Suppressor macrophage treated with lipopolysaccharide for 4 hours (primary cell): ENCODE data around the gene RABGGTA.
"Not testable (repeated sequence)": the region's sequence is repeated elsewhere in the genome, so short reads cannot be mapped to it uniquely, and the experiment has no call there.

Experiments
- DNase-seq: peaks from one replicate; pipeline ENCODE4 v3.0.0-alpha.2; 2020

Gene RABGGTA

DNA sequence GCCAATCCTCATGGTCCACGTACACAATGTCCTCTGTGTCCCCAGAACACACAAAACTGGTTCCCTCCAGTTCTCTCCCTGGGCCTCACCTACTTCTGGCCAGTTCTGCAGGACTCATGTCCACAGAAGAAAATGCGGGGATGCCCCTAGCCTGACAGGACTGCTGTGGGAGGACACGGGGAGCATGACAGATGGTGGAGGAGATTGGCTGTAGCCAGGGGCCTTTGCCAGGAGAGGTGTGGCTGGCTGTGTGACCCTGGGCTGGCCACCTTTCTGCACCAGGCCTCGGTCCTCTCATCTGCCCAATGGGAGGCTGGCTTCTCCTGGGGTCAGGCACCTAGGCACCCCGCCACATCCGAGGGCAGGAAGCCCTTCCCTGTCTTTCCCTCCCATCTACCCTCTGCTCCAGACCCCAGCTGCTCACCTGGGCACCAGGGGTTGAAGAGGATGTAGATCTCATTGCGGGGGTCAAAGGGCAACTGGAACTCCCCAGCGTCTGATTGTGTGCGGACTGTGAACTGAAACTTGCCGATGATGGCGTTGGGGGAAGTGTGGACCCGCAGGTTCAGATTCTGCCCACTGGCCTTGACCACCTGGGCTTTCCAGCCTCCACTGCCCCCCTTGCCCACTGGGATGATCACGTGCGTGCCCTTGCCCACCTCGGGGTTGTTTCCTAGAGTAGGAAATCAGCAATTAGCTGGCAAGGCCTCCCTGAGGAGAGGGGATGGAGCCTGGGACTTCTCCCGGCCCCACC lies 11.2 kb downstream of the RABGGTA start:
- DNase-seq, result no peak

DNA sequence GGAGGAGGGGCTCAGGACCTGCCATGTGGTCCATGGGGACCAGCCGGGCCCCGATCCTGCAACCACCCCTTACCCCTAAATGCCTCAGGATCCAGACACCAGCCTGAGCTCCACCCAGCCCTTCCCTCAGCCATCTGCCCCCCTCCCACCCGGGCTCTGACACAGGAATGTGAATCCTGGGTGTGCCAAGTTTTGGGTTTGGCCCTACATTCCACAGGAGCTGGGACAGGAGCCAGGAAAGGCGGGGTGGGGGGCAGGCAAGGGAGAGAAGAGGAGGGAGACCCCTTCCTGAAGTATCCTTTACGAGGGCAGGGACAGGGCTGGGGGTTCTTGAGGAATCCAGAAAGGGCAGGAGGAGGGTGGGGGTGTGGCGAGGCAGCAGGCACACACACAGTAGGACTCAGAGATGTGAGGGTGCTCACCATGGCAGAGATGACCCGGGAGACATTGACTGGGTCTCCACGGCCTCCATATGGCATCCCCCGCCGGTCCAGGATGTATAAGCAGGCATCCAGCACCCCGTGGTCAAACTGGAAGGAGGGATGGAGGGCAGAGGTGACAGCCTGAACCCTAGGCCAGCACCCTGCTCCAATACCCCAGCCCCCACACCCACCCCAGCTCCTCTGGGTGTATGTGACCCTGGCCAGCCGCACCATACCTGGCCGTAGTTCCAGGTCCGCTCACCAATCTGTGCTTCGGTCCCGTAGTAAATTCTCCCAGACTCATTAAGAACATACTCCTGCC lies 11.9 kb downstream of the RABGGTA start:
- DNase-seq, result no peak

DNA sequence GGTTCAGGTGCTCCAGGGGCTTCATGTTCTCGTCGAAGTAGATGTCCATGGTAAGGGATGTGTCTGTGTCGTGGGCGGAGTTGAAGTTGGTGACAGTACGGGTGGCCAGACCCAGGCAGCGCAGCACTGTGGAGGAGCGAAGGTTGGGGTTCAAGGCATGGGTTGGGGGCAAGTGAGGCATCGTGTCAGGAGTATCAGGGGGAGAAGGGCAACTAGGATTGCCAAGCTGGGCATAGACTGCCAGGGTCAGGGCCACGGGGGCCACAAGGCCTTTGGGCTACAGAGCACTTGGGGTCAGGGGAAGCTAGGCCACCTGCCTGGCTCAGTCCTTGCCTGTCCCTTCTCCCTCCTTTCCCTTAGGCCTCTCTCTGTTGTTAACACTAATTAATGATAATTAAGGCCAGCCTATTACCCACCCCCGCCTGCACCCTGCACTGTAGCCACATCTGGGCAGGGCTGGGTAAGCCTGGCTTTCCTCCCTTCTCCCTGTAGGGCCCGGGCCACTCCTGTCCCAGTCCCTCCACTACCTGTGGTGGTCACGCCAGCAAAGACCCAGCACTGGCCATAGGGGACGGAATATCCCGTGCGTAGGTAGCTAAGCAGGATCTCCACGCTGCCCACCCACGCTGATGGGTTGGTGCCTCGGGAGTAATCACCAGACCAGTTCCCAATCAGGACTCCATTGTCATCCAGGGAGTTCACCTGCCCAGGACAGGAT lies 12.7 kb downstream of the RABGGTA start:
- DNase-seq, result no peak

DNA sequence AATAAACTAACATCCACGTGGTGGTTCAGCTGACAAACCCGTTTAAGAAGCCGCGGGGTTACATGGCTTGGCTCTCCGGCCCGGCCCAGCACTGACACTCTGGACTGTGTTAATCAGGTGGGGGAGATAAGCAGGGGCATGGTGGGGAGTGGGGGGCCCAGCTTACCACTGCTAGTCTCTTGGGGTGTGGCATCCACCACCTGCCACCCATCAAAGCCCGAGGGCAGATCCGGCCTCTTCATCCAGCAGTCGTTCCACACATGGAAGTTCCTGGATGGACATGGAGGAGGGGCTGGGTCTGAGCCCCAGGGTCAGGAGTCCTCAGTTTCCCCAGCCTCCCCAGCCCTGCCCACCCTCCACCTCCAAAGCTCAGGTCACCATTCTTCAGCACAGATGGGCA lies 13.3 kb downstream of the RABGGTA start:
- no peak for DNase-seq

DNA sequence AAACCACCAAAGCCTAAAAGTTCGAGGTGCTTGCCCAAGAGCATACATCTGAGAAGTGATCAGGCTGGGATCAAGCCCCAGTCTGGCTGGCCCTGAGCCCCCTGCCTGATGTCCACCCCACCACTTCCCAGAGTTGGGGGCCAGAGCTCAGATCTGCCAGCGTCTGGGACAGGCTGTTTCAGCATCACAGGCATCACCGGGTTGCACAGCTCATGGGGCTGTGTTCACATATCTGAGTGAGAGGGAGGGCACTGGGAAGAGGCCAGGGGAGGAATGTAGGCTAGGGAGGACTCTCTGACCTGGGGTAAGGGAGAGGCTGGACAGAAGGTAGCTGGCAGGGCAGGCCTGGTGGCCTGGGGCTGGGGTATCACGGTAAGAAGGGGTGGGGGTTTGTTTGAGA lies 14.4 kb downstream of the RABGGTA start:
- DNase-seq, result no peak

- no peak for DNase-seq
Measured at GRCh38 chr14:24255931-24256711, 15.3 kb downstream of the RABGGTA start.

DNA sequence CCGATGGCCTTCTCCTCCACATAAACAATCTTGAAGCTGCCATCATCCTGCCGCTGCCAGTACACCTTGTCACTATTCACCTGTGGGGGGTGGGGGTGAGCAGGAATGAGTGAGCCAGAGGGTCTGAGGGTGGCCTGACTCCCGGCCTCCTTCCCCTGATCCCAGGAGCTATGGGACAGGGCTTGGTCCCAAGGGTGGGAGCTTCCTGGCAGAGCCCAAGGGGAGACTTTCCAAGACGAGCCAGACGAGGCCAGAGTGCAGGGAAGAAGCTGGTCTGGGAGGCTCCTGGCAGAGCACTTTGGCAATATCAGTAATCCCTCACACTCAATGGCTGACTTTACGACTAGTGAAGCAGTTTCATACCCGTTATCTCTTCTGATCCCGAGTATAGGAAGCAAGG lies 16.0 kb downstream of the RABGGTA start:
- no peak for DNase-seq

GRCh38 chr14:24254630-24255392 lies 16.6 kb downstream of the RABGGTA start:
- no peak for DNase-seq

DNA sequence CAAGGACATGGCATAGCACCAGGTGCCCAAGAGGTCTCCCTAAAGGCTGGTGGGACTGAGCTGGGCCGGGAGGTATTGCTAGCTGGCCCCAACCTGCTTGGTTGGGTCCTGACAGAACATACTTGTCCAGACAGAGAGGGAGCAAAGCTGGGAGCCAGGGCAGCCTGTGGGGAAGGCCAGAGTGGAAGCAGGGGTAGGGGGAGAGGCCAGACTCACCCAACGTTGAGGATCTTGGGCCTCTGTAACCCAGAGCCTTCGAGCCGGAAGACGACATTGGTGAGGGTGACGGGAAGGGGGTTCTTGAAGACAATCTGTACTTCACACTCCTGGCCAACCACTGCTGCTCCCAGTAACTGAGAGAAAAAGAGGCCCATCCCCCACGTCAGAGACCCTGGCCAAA lies 17.5 kb downstream of the RABGGTA start:
- DNase-seq, result no peak

GRCh38 chr14:24252289-24253124 lies 18.9 kb downstream of the RABGGTA start:
- no peak for DNase-seq

GRCh38 chr14:24251880-24252288 lies 19.5 kb downstream of the RABGGTA start:
- DNase-seq, result peak; percentile 48

DNA sequence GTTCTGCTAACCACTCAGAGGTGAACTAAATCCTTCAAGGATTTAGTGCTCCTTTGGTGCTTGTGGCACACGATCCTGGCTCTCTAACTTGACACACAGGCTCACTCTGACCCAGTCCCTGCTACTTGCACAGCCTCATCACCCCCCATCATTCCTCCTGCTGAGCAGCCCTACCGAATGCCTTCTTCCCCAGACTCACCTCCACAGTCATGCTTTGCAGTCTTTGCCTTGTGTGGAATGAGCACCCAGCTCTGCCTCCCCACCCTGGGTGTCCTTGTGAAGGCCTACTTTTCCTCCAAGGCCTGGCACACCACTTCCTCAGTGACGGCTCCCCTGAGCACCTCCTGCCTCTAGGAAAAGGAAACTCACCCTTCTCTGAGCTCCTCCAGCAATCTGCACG lies 21.0 kb downstream of the RABGGTA start:
- no peak for DNase-seq

DNA sequence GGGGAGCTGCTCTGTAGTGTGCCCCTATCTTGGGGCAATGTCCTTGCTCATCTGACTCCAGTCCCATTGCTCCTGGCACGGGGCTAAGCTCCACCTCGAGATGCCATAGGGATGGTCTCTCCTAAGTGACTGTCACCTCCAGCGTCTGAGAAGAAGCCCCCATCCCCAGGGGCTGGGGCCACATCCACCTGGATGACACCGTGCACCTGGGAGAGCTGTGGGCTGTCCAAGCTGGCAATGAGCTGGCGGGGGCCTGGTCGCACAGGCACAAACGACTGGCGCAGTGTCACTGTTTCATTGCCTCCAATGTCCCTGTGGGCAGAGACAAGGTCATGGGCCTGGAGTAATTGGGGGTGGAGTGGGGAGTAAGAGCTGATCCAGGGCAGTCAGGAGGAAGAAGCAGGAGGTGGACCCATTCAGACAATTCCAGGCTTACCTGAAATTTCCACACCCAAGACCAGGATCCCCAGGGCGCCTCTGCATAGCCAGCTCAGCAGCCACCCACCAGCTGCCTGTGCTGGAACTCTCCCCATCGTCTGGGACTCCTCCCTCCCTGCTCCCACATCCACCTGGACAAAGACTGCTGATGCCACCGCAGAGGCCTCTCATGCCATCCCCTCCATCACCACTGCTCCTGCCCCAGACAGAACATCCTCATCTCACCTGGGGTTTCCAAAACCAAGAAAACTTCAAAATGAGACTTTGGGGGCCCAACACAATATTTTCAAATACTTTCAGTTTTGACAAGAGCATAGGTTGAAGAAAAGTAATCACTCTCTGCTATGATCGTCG lies 22.0 kb downstream of the RABGGTA start:
- DNase-seq, result no peak

DNA sequence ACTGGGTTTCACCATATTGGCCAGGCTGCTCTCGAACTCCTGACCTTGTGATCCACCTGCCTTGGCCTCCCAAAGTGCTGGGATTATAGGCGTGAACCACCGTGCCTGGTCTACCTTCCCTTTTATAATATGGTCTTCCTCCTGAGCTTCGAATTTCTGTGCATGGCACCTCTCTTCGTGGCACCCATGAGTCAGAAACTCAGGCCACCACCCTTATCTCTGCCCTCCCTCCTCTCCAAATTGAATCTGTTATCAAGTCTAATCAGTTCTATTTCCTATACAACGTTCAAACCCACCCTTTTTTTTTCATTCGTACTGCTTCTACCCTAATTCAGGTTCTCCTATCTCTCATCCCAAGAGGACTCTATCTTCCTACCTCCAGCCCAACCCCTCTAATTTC lies 24.0 kb downstream of the RABGGTA start:
- DNase-seq, result no peak

GRCh38 chr14:24246765-24247212 lies 24.6 kb downstream of the RABGGTA start:
- DNase-seq, result peak; percentile 80

DNA sequence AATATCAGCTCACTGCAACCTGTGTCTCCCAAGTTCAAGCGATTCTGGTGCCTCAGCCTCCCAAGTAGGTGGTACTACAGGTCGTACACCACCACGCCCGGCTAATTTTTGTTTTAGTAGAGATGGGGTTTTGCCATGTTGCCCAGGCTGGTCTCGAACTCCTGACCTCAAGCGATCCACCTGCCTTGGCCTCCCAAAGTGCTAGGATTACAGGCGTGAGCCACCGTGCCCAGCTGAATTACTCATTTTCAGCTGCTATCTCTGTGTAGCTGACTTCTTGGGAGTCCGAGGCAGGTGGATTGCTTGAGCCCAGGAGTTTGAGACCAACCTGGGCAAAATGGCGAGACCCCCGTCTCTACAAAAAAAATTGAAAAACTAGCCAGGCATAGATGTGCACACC lies 26.0 kb downstream of the RABGGTA start:
- DNase-seq, result not testable (repeated sequence)

DNA sequence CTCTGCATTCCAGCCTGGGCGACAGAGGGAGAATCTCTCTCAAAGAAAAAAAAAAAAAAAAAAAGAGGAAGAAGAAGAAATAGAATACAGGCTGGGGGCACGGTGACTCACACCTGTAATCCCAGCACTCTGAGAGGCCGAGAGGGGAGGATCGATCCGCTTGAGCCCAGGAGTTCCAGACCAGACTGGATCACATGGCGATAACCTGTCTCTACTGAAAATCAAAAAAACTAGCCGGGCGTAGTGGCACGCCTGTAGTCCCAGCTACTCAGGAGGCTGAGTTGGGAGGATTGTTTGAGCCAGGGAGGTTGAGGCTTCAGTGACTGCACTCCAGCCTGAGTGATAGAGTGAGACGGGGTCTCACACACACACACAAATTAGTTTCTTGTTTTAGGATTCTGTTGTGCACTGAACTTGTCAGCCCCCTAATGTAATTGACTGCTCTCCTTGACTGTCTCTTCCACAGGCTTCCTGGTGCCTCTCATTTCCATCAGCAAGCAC lies 28.0 kb downstream of the RABGGTA start:
- DNase-seq, result peak; percentile 54

DNA sequence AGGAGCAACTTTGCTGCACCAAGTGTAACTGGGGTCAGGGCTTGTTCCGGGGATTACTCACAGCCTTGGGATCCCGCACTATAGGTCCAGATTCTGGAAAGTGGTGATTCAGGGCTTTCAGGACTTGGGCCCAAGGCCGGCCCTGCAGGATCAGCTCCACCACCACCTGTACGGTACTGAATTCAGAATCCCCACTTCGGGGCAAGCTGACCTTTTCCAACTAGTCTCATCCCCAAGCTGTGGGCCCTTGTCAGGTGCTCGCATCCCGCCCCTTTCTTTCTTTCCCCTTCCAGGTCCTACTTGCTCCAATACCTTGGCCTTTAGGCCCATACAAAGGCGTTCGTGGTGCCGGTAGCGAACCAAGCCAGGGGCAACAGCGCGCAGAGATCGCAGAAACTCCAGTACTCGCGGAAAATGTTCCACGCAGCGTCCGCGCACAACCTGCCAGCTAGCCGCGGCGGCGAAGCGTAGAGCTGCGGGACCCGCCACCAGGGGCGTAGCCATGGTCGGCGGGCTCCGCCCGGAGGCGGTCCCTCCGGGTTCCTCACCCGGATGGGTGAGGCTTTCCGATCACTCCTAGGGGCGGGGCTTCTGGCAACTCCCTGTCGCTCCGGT lies 29.5 kb downstream of the RABGGTA start:
- DNase-seq, result peak; percentile 96

DNA sequence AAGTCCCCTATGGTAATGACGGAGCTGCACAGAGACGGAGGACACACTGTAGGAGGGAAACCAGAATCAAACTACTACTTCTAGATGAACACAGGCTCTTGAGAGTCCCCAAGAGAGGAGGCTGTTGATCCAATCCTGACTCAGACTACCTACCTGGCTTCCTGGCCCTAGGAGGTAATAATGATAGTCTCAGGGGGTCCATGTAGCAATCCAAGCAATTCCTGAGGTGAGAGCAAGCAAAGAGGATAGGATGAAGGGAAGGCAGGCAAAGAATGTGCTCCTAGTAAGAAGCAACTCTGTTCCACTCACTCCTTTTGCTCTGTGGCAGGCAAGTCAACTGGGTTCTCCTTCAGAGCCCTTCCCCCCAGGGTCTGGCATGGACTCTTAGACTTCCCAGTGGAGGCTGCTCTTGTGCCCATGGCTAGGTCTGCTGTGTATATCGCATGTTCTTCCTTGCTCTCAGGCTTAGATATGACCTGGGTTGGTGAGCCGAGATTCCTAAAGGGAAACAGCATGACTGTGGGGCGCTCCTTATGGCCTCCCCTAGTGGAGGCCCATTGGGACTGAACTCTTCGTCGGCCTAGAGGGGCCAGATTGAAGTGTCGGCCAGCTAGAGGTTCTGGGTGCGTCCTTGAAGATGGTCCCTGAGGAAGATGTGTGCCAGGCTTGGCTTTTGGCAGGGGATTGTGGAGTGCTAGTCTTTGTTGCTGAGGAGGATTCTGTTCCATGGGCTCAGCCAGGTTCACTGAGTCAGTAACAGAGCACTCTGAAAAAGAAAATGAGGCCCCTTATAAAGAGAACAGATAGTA lies 31.1 kb downstream of the RABGGTA start:
- DNase-seq, result no peak
